Gastroesophageal sphincter (tissue), 3 donors: ENCODE data around the gene IL17RB.

ENCODE experiments used
- CTCF ChIP-seq, 4 experiments: fragments of 200-600 bp in 2 of 4; fragments of 450-650 bp in 2 of 4; sonication (generic) in 1 of 4; IDR thresholded peaks; one replicate each; pipeline ENCODE4 v1.5.1; 2017 to 2019; ENCODE audit warnings: antibody characterized with exemption in 4 of 4, mild to moderate bottlenecking in 2 of 4, moderate library complexity in 2 of 4
- EP300 ChIP-seq: sonication (generic); formaldehyde crosslinking; IDR thresholded peaks from one replicate; pipeline ENCODE4 v1.6.1; 2017; ENCODE audit warnings: antibody characterized with exemption, mild to moderate bottlenecking
- POLR2A ChIP-seq, 2 donors: fragments of 450-650 bp; IDR thresholded peaks; one replicate each; pipeline ENCODE4 v1.6.1; 2017; ENCODE audit warnings: antibody characterized with exemption in 2 of 2, mild to moderate bottlenecking in 2 of 2, moderate library complexity in 1 of 2

- no peak for TF ChIP-seq CTCF (IDR thresholded peaks at IDR 0.05)
- TF ChIP-seq EP300, result no peak
- no peak for TF ChIP-seq POLR2A (IDR thresholded peaks at IDR 0.05)
These were observed 26.3 kb upstream of the IL17RB start for GRCh38 chr3:53820084-53820483.
